Measurements from ENCODE around the gene APOBEC3F.
"Not testable (repeated sequence)": the region's sequence is repeated elsewhere in the genome, so short reads cannot be mapped to it uniquely, and the experiment has no call there.

APOBEC3F gene

DNA sequence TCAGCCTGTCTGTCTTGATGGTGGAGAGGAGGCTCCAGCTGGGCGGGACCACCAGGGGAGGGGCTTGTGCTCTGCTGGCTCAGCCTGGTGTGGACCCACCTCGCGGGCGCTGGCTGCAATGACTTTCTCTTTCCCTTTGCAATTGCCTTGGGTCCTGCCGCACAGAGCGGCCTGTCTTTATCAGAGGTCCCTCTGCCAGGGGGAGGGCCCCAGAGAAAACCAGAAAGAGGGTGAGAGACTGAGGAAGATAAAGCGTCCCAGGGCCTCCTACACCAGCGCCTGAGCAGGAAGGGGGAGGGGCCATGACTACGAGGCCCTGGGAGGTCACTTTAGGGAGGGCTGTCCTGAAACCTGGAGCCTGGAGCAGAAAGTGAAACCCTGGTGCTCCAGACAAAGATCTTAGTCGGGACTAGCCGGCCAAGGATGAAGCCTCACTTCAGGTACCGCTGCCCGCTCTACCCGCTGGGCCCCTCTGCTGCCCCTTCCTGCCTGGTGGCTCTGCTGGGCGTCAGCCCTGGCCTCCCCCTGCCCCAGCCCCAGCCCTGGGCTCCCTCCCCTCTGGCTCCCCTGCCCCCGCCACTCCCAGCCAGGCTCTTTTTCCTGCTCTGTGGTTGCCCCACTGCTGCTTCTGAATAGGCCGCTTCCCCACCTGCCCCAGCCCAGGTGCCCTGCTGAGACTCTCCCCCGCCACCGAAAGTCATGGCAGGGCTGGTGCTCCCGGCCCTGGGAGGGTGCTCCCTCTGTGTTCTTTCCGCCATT lies at the start of gene APOBEC3F:
APOBEC3F (plus strand) TSS at position 327 of the 759 bp plus-strand sequence; CDS start at position 424, 97 bp downstream.
- peak; percentile 61 for DNase-seq (ENCODE audit: low read depth)

DNA sequence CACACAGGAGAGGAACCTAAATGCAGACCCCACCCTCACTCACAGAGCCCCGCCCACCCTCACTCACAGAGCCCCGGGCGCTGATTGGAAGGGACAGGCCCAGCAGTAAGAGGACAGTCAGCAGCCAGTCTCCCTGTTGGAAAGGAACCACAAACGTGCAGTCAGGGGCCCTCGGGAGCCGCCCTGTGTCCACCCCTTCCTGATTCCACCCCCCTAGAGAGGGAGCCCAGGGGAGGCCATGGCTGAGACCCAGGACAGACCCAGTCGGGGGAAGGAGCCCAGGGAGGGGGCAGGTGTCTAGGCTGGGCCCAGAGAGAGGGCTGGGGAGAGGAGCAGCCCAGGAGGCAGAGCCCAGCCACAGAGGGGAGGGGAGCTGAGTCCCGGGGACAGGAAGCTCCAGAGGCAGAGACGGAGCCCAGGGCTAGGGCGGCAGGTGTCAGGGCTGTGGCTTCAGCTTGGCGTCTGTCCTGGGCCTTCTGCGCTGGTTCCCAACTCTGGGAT lies 47.7 kb upstream of the APOBEC3F start:
- not testable (repeated sequence) for DNase-seq (ENCODE audit: low read depth)

DNA sequence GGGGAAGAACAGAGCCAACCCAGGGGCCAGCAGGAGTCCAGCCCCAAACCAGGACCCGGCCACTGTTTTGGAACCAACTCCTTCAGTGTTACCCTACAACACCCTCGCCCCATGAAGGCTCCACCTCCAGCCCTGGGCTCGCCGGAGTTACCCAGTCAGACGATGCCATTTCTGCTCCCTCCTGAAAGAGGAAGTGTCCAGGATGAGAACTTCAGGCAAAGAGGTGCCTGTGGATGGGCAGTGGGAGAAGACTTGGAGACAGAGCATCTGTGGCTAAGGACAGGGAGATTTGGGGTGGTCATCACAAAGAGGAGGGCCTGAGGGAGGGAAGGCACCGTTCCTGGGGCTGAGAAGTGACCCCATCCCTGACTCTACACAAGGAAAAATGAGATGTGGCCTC lies 44.6 kb upstream of the APOBEC3F start:
- no peak for DNase-seq (ENCODE audit: low read depth)

DNA sequence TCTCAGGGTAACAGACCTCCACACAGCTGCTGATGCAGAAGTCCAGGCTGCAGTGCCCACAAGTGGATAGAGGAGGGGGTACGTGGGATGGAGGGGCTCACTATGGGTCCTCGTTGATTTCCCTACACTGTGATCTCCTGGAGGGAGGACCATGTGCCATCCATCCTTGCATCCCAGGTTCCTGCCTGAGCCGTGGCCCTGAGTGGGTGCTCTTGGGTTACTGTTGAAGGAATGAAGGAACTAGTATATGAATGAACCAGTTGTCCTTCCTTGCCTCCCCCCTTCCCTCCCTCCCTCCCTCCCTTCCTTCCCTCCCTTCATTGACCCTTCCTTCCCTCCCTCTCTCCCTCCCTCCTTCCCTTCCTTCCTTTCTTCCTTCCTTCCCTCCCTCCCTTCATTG lies 43.1 kb upstream of the APOBEC3F start:
- DNase-seq (ENCODE audit: low read depth), result no peak

DNA sequence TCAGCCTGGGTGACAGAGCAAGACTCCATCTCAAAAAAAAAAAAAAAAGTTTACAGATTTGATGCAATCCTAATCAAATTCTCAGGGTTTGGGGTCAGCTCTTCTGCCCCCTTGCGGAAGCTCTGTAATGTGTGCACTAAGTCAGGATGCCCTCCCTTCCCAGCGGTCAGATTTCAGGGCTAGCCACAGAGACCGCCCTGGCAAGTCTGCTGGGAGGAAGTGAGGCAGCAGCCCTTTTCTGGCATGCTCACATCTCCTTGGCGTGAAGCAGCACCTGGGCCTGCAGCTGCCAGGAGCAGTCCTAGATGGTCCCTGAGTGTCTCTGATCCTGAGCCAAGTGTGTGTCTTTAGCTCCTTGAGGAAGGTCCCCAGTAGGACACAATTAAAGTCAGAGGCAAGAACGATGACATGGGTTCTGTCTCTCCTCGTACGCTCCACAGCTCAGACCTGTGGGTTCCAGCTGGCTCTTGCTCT lies 37.5 kb upstream of the APOBEC3F start:
- peak; percentile 61 for DNase-seq (ENCODE audit: low read depth)

DNA sequence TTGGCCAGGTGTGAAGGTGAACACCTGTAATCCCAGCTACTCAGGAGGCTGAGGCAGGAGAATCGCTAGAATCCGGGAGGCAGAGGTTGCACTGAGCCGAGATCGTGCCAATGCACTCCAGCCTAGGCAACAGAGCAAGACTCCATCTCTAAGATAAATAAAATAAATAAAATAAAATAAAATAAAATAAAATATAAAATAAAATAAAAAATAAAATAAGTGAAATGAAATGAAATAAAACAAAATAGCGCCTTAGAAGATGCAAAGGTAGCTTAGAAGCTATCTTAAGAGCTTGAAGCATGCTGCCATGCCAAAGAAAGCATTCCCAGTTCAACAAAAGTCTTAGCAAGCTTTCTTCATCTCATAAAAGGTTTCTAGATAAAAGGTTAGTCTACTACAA lies 33.5 kb upstream of the APOBEC3F start:
- no peak for DNase-seq (ENCODE audit: low read depth)

DNA sequence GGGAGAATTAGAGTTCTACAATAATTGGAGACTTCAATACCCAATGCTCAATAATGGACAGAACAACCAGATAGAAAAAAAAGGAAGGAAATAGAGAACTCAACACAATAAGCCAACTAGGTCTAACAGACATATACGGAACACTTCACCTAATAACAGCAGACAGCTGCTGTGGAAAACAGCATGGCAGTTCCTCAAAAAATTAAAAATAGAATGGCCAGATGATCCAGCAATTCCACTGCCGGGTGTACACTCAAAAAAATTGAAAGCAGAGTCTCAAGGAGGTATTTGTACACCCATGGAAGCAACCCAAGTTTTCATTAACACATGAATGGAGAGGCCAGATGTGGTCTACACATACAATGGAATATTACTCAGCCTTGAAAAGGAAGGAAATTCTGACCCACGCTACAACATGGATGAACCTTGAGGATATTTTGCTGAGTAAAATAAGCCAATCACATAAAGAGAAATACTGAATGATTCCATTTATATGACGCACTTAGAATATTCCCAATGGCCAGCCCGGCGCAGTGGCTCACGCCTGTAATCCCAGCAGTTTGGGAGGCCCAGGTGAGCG lies 32.3 kb upstream of the APOBEC3F start:
- DNase-seq (ENCODE audit: low read depth), result not testable (repeated sequence)

DNA sequence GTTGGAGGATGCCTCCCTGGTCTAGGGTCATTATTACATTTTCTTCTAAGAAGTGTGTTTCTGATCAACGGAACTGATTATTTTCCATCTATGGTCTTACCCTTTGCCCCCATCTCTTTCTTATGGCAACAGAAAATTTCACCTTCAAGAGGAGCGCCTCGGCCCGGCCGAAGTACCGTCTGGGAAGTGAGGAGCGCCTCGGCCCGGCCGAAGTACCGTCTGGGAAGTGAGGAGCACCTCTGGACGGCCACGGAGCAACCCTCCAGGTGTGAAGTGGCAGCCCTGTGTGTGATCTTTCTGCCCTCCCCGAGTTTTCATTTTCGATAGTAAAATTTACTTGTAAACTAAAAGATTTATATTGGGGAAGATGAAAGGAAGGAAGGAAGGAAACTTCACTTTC lies 29.7 kb upstream of the APOBEC3F start:
- no peak for DNase-seq (ENCODE audit: low read depth)

DNA sequence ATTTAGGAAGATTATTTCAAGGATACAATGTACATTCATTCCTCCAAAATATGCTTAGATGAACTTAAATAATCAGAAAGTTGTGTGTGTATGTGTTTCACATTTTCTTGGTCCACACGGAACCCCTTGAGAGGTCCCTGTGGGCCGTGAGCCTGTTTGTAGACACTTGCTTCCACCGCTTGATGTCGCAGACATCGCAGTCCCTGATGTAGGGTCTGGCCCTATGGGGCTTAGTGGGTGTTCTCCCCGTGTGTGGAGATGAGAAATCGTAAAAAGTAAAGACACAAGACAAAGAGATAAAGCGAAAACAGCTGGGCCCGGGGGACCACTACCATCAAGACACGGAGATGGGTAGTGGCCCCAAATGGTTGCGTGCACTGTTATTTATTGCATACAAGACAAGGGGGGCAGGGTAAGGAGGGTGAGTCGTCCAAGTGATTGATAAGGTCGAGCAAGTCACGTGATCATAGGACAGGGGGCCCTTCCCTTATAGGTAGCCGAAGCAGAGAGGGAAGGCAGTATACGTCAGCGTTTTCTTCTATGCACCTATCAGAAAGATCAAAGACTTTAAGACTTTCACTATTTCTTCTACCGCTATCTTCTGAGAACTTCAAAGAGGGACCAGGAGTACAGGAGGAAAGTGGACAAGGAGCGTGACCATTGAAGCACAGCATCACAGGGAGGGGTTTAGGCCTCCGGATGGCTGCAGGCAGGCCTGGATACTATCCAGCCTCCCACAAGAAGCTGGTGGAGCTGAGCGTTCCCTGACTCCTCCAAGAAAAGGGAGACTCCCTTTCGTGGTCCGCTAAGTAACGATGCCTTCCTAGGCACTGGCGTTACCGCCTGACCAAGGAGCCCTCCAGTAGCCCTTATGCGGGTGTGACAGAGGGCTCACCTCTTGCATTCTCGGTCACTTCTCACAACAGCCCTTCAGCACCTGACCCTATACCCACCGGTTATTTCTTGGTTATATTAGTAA lies 27.8 kb upstream of the APOBEC3F start:
- no peak for DNase-seq (ENCODE audit: low read depth)

DNA sequence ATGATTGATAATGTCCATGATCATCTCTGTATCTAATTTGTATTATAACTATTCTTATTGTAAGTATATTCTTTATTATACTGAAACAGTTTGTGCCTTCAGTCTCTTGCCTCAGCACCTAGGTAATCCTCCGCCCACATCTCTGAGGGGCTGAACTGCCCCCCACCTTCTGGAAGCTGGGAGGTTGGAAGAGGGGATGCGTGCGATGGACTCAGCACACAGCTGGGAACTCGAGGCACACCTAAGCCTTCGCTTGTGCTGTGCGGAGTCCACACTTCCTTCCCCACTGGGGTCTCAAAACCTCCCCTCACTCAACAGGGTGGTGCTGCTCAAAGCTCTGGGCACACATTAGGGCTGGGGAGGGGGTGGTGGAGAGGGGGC lies 27.1 kb upstream of the APOBEC3F start:
- not testable (repeated sequence) for DNase-seq (ENCODE audit: low read depth)

DNA sequence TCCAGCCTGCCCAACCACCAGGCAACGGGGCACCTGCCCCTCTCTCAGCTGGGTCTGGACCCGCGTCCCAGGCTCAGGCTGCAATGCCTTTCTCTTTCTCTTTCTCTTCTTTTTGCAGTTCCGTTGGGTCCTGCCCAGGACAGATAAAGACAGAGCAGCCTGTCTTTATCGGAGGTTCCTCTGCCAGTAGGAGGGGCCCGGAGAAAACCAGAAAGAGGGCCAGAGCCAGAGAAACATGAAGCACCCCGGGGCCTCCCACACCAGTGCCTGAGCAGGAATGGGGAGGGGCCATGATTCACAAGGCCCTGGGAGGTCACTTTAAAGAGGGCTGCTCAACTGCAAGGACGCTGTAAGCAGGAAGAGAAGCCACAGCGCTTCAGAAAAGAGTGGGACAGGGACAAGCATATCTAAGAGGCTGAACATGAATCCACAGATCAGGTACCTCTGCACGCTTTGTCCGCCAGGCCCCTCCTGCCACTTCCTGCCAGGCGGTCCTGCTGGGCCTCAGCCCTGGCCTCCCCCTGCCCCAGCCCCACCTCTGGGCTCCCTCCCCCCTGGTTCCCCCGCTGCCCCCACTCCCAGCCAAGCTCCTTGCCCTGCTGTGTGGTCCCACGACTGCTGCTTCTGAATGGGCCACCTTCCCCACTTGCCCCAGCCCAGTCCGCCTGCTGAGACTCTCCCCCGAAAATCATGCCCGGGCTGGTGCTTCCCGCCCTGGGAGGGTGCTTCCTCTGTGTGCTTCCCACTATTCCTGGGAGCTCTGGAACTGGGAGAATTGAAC lies 26.5 kb upstream of the APOBEC3F start, which contains the start of gene APOBEC3C:
APOBEC3C (plus strand) TSS at position 316 of the 781 bp plus-strand sequence; CDS start at position 422, 106 bp downstream.
- DNase-seq (ENCODE audit: low read depth), result peak; percentile 77

DNA sequence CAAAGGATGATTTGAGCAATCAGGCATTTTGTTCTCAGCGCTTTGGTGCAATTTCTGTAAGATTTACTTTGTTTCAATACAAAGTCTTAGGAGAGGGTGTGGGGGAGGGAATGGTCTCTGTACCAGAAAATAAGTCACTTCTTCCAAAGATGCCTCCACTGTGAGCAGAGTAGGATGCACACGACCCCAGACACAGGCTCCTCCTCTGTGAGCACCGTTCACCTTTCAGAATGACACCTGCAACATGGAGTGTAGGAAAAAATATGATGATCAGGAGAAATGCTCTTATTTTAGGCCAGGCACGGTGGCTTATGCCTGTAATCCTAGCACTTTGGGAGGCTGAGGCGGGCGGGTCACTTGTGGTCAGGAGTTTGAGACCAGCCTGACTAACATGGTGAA lies 25.9 kb upstream of the APOBEC3F start:
- not testable (repeated sequence) for DNase-seq (ENCODE audit: low read depth)

DNA sequence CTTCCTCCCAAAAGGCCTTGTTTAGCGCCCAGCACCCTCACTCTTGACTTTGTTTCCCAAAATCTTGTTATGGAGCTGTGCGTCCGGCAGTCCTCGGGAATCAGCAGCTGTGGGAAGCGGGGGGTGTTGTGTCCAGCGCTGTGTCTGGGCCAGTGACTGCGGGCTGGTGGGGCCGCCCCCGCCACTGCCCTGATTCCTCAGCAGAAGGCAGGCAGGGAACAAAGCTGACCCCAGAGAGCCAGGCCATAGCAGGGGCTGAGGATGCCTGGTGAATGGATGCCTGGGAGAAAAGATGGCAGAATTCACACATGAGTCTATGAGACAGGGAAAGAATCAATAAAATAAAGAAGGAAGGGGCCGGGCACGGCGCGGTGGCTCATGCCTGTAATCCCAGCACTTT lies 24.1 kb upstream of the APOBEC3F start:
- no peak for DNase-seq (ENCODE audit: low read depth)

DNA sequence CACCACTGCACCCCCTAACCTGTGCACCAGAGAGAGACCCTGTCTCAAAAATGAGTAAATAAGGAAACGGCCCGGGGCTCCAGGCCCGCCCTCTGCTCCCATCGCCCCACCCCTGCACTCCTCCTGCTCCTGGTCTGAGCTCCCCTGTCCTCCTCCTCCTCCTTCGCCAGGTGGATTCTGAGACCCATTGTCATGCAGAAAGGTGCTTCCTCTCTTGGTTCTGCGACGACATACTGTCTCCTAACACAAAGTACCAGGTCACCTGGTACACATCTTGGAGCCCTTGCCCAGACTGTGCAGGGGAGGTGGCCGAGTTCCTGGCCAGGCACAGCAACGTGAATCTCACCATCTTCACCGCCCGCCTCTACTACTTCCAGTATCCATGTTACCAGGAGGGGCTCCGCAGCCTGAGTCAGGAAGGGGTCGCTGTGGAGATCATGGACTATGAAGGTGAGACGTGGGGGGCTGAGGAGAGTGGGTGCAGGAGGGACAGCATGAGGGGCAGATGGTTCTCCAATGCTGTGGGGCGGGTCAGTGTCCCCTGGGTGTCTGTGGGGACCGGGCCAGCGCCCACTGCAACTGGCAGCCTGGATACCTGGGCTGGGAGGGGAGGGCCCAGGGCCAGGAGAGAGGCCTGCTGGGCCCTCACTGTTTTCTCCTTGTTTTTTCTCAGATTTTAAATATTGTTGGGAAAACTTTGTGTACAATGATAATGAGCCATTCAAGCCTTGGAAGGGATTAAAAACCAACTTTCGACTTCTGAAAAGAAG lies 22.9 kb upstream of the APOBEC3F start:
- DNase-seq (ENCODE audit: low read depth), result no peak

DNA sequence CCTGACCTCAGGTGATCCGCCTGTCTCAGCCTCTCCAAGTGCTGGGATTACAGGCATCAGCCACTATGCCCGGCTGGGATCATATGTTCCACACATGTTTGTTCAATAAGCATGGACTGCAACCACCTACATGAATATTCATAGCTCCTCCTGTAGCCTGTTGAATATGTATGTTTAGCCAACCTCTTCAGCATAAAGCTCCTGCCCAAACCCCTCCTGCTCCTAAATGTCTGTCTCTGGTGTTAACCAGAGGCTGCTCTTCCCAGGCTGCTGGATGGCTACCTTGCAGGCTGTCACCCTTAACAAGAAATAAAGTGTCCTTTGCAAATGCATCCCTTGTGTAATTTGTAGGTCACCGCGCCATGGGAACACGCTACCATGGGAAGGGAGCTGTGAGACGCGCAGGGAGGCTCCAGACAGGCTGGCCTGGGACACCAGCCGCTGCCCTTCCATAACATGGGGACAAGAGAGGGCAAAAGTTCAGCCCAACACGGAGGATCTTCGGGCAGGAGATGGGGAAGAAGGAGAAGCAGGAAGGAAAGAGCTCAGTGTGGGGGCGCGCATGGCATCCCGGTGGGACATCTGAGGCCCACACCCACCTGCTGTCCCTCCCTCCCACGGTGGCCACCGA lies 20.5 kb upstream of the APOBEC3F start:
- not testable (repeated sequence) for DNase-seq (ENCODE audit: low read depth)

DNA sequence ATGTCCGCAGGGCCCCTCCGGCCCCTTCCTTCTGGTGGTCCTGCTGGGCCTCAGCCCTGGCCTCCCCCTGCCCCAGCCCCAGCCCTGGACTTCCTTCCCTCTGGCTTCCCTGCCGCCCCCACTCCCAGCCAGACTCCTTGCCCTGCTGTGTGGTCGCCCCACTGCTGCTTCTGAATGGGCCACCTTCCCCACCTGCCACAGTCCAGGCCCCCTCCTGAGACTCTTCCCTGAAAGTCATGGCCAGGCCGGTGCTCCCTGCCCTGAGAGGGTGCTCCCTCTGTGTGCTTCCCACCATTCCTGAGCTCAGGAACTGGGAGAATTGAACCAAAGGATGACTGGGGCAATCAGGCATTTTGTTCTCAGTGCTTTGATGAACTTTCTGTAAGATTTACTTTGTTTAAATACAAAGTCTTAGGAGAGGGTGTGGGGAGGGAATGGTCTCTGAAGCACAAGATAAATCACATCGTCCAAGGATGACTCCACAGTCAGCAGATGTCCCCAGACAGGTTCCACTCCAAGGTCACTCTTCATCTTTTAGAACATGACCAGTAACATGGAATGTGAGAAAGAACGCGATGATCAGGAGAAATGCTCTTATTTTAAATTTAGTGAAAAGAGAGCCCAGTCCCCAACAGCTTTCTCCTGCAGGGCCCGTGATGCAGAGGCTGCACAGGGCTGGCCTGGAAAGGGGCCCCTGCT lies 19.0 kb upstream of the APOBEC3F start:
- DNase-seq (ENCODE audit: low read depth), result no peak

DNA sequence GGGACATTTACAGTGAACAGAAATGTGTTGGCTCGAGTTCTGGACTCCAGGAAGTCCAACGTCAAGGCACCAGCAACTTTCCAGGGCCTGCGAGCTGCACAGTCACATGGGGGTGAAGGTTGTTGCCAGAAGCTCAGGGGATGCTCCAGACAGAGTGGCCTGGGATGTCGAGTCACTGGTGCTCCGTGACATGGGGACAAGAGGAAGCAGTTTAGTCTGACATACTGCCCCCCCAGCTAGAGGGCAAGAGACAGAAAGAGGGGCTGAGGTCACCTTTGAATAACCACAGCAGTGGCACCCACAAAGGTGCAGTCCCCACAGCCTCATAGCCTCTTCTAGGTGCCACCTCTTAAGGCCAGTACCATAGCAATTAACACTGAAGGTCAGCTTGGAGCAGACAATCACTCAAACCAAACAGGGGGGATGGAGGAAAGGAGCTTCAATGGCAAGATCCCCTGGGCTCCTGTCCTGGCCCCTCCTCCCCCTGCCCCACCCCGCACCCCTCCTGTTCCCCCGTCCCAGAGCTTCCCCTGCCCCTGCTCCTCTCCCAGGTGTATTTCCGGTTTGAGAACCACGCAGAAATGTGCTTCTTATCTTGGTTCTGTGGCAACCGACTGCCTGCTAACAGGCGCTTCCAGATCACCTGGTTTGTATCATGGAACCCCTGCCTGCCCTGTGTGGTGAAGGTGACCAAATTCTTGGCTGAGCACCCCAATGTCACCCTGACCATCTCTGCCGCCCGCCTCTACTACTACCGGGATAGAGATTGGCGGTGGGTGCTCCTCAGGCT lies 15.9 kb upstream of the APOBEC3F start:
- no peak for DNase-seq (ENCODE audit: low read depth)

DNA sequence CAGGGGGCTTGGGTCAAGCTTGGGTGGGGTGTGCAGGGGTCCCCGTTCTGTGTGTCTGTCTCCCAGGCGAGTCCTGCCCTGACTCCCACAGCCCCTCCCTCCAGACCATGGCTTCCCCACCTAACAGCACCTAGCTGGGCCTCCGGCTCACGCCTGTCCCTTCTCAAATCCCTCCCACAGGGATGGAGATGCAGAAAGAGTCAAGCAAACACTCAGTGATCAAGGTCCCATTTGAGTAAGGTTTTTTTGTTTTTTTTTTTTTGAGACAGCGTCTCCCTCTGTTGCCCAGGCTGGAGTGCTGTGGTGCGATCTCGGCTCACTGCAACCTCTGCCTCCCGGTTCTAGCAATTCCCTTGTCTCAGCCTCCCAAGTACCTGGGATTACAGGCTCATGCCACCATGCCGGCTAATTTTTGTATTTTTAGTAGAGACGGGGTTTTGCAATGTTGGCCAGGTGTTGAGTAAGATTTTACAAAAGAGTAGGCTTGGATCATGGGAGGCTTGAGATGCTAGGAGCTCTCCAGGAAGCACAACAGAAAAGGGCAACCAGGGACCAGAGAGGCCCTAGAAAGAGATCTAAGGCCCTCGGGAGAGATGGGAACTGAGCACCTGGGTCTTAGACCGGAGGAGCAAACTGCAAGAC lies 14.0 kb upstream of the APOBEC3F start:
- DNase-seq (ENCODE audit: low read depth), result no peak

Data from activated T-cell treated with anti-CD3 and anti-CD28 coated beads for 48 hours (primary cell).